ENCODE measurements around the gene CLDN25. TPM values are rescaled to one million over a fixed set of nuclear protein-coding genes. Genes with fewer than 3 reads are reported as not detected.
A peak's percentile ranks its signal among the peaks of the same experiment; 100 is the strongest.
"Not testable (repeated sequence)": the region's sequence is repeated elsewhere in the genome, so short reads cannot be mapped to it uniquely, and the experiment has no call there.

The CLDN25 gene
- total RNA-seq, 4 donors from 2014 or later = not detected

DNA sequence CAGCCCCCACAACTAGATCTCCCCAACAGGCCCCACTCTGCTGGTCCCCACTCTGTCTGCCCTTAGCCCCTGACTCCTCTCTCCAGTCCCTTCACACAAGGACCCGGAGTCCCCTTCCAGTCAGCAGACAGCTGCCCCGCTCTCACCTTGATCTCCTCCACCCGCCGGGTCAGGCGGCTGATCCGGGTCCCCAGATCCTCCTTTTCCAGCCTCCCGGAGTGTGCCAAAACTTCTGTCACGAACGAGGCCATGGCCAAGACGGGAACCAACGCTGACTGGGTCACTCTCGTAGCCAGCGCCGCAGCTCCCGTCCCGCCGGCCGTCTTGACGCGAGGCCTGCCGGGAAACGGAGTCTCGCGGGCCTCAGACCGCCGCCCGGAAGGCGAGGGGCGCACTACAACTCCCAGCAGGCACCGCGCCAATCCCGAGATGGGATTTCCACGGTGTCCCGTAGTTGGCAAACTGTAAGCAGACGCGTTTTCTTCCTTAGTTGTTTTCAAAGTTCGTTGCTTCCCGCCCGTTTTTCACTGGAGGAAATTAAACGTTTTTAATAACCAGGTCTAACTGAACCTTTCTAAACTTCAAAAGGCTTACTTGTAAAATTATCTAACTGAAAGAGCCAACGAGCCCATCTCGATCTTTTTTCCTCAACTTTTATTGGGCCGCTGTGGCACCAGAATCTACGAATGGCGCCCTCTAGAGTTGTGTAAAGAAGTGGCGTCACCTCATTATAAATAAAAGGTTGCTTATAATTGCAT lies 6.0 kb upstream of the CLDN25 start, which contains the start of gene ZW10:
Gene ZW10 (minus strand): TSS at position 277 of the 758 bp plus-strand sequence. CDS start 26 bp downstream, at position 251.
- TF ChIP-seq, protein P1, sequence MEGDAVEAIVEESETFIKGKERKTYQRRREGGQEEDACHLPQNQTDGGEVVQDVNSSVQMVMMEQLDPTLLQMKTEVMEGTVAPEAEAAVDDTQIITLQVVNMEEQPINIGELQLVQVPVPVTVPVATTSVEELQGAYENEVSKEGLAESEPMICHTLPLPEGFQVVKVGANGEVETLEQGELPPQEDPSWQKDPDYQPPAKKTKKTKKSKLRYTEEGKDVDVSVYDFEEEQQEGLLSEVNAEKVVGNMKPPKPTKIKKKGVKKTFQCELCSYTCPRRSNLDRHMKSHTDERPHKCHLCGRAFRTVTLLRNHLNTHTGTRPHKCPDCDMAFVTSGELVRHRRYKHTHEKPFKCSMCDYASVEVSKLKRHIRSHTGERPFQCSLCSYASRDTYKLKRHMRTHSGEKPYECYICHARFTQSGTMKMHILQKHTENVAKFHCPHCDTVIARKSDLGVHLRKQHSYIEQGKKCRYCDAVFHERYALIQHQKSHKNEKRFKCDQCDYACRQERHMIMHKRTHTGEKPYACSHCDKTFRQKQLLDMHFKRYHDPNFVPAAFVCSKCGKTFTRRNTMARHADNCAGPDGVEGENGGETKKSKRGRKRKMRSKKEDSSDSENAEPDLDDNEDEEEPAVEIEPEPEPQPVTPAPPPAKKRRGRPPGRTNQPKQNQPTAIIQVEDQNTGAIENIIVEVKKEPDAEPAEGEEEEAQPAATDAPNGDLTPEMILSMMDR (IDR thresholded peaks at IDR 0.05) = peak in 1 of 3 donors; percentile 17
- no peak for TF ChIP-seq POLR2A (IDR thresholded peaks at IDR 0.05)
- intact Hi-C loops (cut with DNase I; ENCODE audit: low total_unique reads) = no loop called here
- WGBS, 2 donors = 0 to 1% methylated on average over 44 to 46 of the region's 46 CpGs
- peak within 1 kb of the TSS; percentile 88 for H3K4me3 ChIP-seq (ENCODE audit: low read depth, poor library complexity, severe bottlenecking)
- peak; percentile 97 to 99 for DNase-seq (ENCODE audit: low spot score in 2 of 2)

DNA sequence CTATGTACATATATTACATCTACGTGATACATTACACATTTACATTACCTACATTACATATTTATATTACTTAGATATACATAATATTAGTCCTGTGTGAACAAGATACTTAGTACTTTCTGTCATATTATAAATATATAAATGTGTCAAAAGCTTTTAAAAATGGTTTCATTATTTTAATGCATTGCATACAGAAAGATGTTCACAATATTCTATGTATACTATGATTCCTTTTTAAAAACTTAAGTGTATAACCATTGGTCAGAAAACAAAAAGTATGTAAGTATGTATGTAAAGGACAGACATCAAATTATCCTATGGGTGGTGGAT lies 5.5 kb upstream of the CLDN25 start:
- intact Hi-C loops (cut with DNase I; ENCODE audit: low total_unique reads) = no loop called here
- WGBS, 2 donors = 0% methylated on average over 1 of the region's 1 CpG
- TF ChIP-seq POLR2A (IDR thresholded peaks at IDR 0.05) = no peak
- TF ChIP-seq, protein P1 (IDR thresholded peaks at IDR 0.05) = no peak
- no peak overlapping the region for H3K4me3 ChIP-seq (ENCODE audit: low read depth, poor library complexity, severe bottlenecking)
- DNase-seq (ENCODE audit: low spot score in 2 of 2) = no peak

DNA sequence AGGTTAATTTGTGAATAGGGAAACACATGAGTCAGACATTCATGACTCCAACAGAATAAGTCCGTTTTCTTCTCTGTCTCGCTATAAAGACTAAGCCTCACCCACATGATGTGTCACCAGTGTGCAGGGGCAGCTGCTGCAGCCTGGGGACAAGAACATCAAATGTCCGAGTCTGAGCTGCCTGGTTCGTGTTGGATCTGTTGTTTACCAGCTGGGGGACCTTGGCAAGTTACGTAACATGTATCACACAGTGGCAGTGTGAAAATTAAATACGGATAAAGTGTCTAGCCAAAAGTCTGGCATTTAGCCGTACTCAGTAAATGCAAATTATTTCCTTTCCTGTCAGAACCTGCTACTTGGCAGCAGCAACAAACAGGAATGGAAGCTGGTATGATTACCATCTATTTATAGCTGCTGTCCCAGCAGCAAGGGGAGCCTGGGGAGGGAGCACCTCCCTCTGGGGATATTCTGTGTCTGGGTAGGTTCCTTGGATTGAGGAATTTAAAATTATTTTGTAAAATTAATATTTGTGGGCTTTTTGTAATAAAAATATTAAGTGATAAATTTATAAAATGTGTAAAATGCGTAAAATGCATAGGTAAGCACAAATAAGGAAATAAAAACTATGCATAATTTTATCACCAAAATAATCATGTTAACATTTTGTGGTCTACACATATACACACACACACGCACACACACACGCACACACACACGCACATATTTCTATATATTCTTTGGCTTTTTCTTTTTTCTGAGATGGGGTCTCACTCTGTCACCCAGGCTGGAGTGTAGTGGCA lies 1.3 kb upstream of the CLDN25 start:
- DNase-seq (ENCODE audit: low spot score in 2 of 2) = peak in 1 of 2 donors; percentile 37
- H3K4me3 ChIP-seq (ENCODE audit: low read depth, poor library complexity, severe bottlenecking) = no peak overlapping the region
- WGBS, 2 donors = 17 to 33% methylated on average over 11 of the region's 11 CpGs
- TF ChIP-seq POLR2A (IDR thresholded peaks at IDR 0.05) = no peak
- TF ChIP-seq, protein P1 (IDR thresholded peaks at IDR 0.05) = no peak
- intact Hi-C loops (cut with DNase I; ENCODE audit: low total_unique reads) = no loop called here

DNA sequence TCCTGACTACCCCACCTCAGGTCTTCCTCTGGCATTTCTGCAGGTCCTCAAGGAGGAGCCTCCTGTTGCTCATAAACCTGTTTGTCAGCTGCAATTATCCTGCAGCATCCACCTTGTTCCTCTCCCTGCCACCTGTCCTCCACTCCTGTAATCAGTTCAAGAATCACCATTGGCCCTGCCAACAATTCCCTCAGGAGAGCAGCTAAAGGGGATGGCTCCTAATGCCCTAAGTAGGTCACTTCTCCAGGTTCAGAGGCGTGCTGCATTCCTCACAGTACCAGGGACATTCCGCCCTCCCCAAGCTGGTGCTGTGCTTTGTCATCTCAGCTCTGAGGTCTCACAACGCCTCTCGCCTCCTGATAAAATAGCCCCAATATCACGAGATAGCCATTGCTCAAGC lies 2.1 kb downstream of the CLDN25 start:
- 64 to 75% methylated on average over 5 of the region's 5 CpGs for WGBS, 2 donors
- no peak for DNase-seq (ENCODE audit: low spot score in 2 of 2)
- H3K4me3 ChIP-seq (ENCODE audit: low read depth, poor library complexity, severe bottlenecking) = no peak overlapping the region

DNA sequence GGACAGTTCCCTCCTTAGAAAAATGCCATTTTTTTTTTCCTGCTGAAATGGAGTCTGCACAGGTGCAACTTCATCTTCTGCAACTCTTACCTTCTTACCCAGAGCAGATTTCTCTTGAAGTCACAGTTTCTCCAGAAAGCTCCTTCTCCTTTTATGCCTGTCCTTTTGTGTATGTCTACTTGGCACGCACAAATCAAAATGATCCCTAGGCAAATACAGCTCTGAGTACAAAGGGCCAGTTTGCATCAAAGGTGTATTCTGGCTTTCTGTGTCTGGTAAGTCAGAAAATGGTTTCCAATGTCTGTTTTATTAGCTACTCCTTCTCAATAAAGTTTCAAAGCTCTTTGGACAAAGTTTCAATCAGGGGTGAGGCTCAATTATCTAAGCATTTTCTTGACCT lies 2.5 kb downstream of the CLDN25 start:
- intact Hi-C loops (cut with DNase I; ENCODE audit: low total_unique reads) = no loop called here
- TF ChIP-seq, protein P1 (IDR thresholded peaks at IDR 0.05) = no peak
- no peak for TF ChIP-seq POLR2A (IDR thresholded peaks at IDR 0.05)
- 63 to 84% methylated on average over 1 of the region's 1 CpG for WGBS, 2 donors
- no peak overlapping the region for H3K4me3 ChIP-seq (ENCODE audit: low read depth, poor library complexity, severe bottlenecking)
- no peak for DNase-seq (ENCODE audit: low spot score in 2 of 2)

More for the DNA sequence above, 2.1 kb downstream of the CLDN25 start:
- no peak for TF ChIP-seq POLR2A (IDR thresholded peaks at IDR 0.05)
- TF ChIP-seq, protein P1 (IDR thresholded peaks at IDR 0.05) = no peak
- intact Hi-C loops (cut with DNase I; ENCODE audit: low total_unique reads) = no loop called here

DNA sequence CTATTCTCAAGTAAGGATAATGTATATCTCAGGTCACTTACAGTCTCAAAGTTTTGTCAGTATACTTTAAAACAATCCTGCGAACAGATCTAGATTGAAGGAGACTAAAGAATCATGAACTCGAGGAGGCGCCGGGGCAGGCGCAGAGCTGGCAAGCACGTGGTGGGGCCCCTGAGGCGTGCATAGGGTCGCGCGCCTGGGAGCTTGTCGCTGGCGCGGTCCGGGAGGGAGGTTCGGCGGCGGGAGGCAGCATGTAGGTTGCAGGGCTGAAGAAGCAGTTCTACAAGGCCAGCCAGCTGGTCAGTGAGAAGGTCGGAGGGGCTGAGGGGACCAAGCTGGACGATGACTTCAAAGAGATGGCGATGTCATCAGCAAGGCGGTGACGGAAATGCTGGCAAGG lies 9.4 kb downstream of the CLDN25 start:
- H3K4me3 ChIP-seq (ENCODE audit: low read depth, poor library complexity, severe bottlenecking); intact Hi-C loops (cut with DNase I; ENCODE audit: low total_unique reads): not testable (repeated sequence)
- WGBS, 2 donors = 84 to 92% methylated on average over 22 of the region's 22 CpGs
- DNase-seq (ENCODE audit: low spot score in 2 of 2) = peak in 1 of 2 donors; percentile 72
